ENCODE results near the gene KCNAB1. TPM values are rescaled to one million over a fixed set of nuclear protein-coding genes. Genes with fewer than 3 reads are reported as not detected.

Gene KCNAB1
- total and polyA plus RNA-seq, 2 donors (not counting 1 experiment from before 2014, with no cell fraction given) = 0.03 to 0.33 TPM

GRCh38 chr3:156412600-156412999, 292.2 kb downstream of the KCNAB1 start:
- no peak overlapping the region for H3K9ac ChIP-seq (ENCODE audit: insufficient read depth, low read length)
- no peak overlapping the region for H2AFZ ChIP-seq (ENCODE audit: low read length)
- no peak overlapping the region for H3K4me2 ChIP-seq (ENCODE audit: extremely low read depth, insufficient read depth, low read length)
- H3K36me3 ChIP-seq (ENCODE audit: control insufficient read depth, insufficient read depth, low read length) = no peaks in the 10 kb centered on the region
- no peaks in the 10 kb centered on the region for H3K4me1 ChIP-seq (ENCODE audit: control insufficient read depth, extremely low read depth, insufficient read depth, low read length)
- H3K27ac ChIP-seq (ENCODE audit: insufficient read depth, low read length) = no peak overlapping the region
- no peaks in the 10 kb centered on the region for H3K9me3 ChIP-seq (ENCODE audit: control insufficient read depth, insufficient read depth, low read depth, low read length)
- no peak overlapping the region for H3K4me3 ChIP-seq (replicated peaks in 1 of 4; ENCODE audit: control extremely low read depth in 1 of 4, insufficient read depth in 1 of 4, low read depth in 3 of 4, low read length in 4 of 4)
- no peaks in the 10 kb centered on the region for H3K79me2 ChIP-seq (ENCODE audit: control insufficient read depth, insufficient read depth, low read length)
- no peaks in the 10 kb centered on the region for H4K20me1 ChIP-seq (ENCODE audit: control insufficient read depth, extremely low read depth, insufficient read depth, low read length)
- no peaks in the 10 kb centered on the region for H3K27me3 ChIP-seq (ENCODE audit: control insufficient read depth, insufficient read depth, low read length)
- DNase-seq (ENCODE audit: low read depth in 2 of 2) = no peak
- no peak for TF ChIP-seq EZH2 (IDR thresholded peaks at IDR 0.05; ENCODE audit: low read length, missing control alignments)

DNA sequence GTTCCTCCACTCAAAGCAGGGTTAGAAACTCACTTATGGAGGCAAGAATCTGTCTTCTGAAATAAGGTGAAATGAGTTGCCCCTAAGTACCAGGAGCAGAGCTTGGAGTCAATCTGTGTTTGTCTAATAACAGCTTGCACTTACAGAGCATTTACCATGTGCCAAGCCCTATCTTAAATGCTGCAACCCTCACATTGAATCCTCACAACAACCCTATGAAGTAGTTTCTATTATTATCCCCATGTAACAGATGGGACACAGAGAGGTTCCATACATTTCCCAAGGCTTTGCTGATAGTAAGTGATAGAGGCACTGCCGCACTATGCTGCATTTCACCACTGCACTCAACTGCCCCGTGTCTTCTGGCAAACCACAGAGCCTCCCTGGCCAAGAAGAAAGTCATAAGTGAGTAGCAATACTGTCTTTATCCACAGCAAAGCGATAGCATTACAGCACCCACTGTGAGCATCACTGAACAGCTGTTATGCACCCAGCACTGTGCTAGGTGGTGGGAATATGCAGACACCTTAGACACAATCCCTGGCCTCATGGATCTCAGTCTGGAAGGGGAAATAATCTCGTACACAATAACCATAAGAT, 293.0 kb downstream of the KCNAB1 start:
- DNase-seq (ENCODE audit: low read depth in 2 of 2) = no peak
- H3K27ac ChIP-seq (ENCODE audit: insufficient read depth, low read length) = no peak overlapping the region
- no peaks in the 10 kb centered on the region for H3K79me2 ChIP-seq (ENCODE audit: control insufficient read depth, insufficient read depth, low read length)
- no peak overlapping the region for H3K4me2 ChIP-seq (ENCODE audit: extremely low read depth, insufficient read depth, low read length)
- no peak overlapping the region for H3K9ac ChIP-seq (ENCODE audit: insufficient read depth, low read length)
- no peaks in the 10 kb centered on the region for H3K27me3 ChIP-seq (ENCODE audit: control insufficient read depth, insufficient read depth, low read length)
- H3K4me3 ChIP-seq (replicated peaks in 1 of 4; ENCODE audit: control extremely low read depth in 1 of 4, insufficient read depth in 1 of 4, low read depth in 3 of 4, low read length in 4 of 4) = no peak overlapping the region
- no peaks in the 10 kb centered on the region for H3K36me3 ChIP-seq (ENCODE audit: control insufficient read depth, insufficient read depth, low read length)
- no peak for TF ChIP-seq EZH2 (IDR thresholded peaks at IDR 0.05; ENCODE audit: low read length, missing control alignments)
- TF ChIP-seq CTCF (conservative IDR thresholded peaks at IDR 0.05 in 1 of 2, IDR thresholded peaks at IDR 0.05 in 1 of 2; ENCODE audit: low read depth in 1 of 2, low read length in 2 of 2) = no peak
- no peaks in the 10 kb centered on the region for H3K9me3 ChIP-seq (ENCODE audit: control insufficient read depth, insufficient read depth, low read depth, low read length)
- no peak overlapping the region for H2AFZ ChIP-seq (ENCODE audit: low read length)
- no peaks in the 10 kb centered on the region for H4K20me1 ChIP-seq (ENCODE audit: control insufficient read depth, extremely low read depth, insufficient read depth, low read length)
- no peaks in the 10 kb centered on the region for H3K4me1 ChIP-seq (ENCODE audit: control insufficient read depth, extremely low read depth, insufficient read depth, low read length)

GRCh38 chr3:156416846-156417558, 296.6 kb downstream of the KCNAB1 start:
- DNase-seq (ENCODE audit: low read depth in 2 of 2) = peak; percentile 33 to 53
- H3K27ac ChIP-seq (ENCODE audit: insufficient read depth, low read length) = no peak overlapping the region

More at GRCh38 chr3:156416846-156417558, 296.6 kb downstream of the KCNAB1 start:
- Histone ChIP-seq H3K79me2 (ENCODE audit: control insufficient read depth, insufficient read depth, low read length) (no peaks in the 10 kb centered on the region), H3K9me3 (ENCODE audit: control insufficient read depth, insufficient read depth, low read depth, low read length) (no peaks in the 10 kb centered on the region), H2AFZ (ENCODE audit: low read length) (no peak overlapping the region), H4K20me1 (ENCODE audit: control insufficient read depth, extremely low read depth, insufficient read depth, low read length) (no peaks in the 10 kb centered on the region), H3K27me3 (ENCODE audit: control insufficient read depth, insufficient read depth, low read length) (no peaks in the 10 kb centered on the region), H3K4me3 (replicated peaks in 1 of 4; ENCODE audit: control extremely low read depth in 1 of 4, insufficient read depth in 1 of 4, low read depth in 3 of 4, low read length in 4 of 4) (no peak overlapping the region), H3K4me1 (ENCODE audit: control insufficient read depth, extremely low read depth, insufficient read depth, low read length) (no peaks in the 10 kb centered on the region), H3K36me3 (ENCODE audit: control insufficient read depth, insufficient read depth, low read length) (no peaks in the 10 kb centered on the region), H3K9ac (ENCODE audit: insufficient read depth, low read length) (no peak overlapping the region), H3K4me2 (ENCODE audit: extremely low read depth, insufficient read depth, low read length) (no peak overlapping the region)
- TF ChIP-seq CTCF (conservative IDR thresholded peaks at IDR 0.05 in 1 of 2, IDR thresholded peaks at IDR 0.05 in 1 of 2; ENCODE audit: low read depth in 1 of 2, low read length in 2 of 2) (no peak), EZH2 (IDR thresholded peaks at IDR 0.05; ENCODE audit: low read length, missing control alignments) (no peak)

Data from fibroblast of lung (primary cell).